Activated effector memory CD4-positive, alpha-beta T cell treated with Interleukin-2 at 50 U/mL for 16 hours (primary cell): ENCODE data around the gene RRP15.

Source experiments
- DNase-seq: peaks from one replicate; pipeline ENCODE4 v3.0.0-alpha.2; 2020

RRP15 gene

DNA sequence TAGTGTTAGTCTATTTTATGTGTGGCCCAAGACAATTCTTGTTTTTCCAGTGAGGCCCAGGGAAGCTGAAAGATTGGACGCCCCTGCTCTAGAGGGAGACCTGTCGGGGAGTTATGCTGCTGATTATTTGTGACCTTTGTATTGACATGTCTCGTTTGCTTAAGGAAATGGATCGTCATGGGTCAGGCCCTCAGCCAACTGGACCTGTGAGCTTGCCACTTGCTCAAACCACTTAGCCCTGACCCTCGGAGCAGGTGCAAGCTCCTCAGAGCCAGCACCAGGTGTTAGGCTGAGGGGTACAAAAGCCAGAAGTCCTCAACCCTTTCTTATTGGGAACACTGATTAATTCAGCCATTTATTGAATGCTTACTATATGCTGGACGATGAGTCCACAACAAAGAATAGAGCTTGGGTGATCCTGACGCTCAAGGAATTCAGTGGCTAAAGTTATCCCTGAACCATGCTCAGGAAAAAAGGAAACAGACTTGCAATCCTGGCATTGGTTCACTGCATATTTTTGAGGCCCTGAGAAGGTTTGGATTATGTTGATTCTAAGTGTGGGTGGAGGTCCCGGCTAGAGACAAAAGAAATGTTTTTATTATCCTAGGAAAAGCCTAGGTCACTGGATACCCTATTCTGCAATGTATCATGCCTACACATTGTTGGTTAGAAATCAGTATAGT is 79.1 kb downstream of the RRP15 start:
- DNase-seq = no peak

- DNase-seq = no peak
These were observed 80.3 kb downstream of the RRP15 start for GRCh38 chr1:218365226-218365999.

DNA sequence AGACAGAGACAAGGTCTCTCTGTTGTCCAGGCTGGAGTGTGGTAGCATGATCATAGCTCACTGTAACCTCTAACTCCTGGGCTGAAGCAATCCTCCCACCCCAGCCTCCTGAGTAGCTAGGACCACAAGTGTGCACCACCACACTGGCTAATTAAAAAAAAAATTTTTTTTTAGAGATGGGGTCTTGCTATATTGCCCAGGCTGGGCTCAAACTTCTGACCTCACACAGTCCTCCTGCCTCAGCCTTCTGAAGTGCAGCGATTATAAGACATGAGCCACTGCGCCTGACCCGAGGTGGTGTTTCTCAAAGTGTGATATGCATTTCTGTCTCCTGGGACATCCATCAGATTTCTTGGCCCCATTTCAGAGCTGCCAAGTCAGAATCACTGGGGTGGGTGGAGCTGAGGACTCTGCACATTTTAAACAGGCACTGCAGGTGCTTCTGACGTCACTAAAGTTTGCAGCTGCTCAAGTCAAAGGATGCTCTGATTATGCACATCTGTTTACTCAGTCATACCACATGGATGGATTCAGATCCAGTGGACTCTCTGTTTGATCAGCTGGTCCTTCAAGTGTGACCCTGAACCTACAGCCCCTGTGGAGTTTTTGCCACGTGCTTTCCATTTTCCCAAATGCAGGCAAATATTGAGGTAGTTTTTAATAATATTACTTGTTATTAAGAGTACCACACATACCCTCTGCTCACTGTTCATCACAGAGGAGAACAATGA is 81.4 kb downstream of the RRP15 start:
- no peak for DNase-seq

- DNase-seq = no peak
These were observed 82.0 kb downstream of the RRP15 start for GRCh38 chr1:218367118-218367517.

GRCh38 chr1:218368686-218369085 is 83.6 kb downstream of the RRP15 start:
- DNase-seq = no peak

DNA sequence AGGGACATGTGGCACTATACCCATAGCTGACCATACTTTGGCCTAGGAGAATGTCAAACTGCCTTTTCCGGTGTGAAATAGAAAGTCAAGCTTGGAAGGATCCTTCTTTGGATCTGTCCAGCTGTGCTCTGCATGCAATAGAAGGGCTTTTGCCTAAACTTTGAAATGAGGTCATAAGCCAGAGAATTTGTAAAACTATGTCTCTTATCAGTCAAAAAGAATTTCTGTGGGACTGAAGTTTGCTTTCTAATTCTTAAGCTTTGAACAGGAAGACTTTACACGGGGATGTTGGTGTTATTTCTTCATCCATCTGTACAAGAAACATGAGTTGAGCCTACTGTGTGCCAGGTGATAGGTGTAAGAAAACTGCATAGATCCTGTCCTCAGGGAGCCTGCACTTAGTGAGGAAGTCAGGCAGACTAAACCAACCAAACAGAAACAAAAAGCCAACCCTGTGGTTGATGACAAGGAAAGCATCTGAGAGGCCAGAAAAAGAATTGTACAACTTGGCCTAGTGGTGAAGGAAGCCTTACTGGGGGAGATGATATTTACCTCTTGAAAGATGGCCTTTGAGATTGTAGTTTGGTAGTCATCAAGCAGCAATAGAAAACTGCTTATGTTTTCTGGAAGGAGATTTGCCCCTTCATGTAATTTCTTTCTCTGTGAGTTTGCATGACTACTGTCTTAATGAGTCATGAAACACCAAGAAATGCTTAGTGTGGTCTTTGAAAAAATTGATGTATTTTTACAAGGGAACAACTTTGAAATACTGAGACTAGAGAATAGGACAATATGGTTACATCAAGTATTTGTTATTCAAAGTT is 84.8 kb downstream of the RRP15 start:
- DNase-seq = no peak

DNA sequence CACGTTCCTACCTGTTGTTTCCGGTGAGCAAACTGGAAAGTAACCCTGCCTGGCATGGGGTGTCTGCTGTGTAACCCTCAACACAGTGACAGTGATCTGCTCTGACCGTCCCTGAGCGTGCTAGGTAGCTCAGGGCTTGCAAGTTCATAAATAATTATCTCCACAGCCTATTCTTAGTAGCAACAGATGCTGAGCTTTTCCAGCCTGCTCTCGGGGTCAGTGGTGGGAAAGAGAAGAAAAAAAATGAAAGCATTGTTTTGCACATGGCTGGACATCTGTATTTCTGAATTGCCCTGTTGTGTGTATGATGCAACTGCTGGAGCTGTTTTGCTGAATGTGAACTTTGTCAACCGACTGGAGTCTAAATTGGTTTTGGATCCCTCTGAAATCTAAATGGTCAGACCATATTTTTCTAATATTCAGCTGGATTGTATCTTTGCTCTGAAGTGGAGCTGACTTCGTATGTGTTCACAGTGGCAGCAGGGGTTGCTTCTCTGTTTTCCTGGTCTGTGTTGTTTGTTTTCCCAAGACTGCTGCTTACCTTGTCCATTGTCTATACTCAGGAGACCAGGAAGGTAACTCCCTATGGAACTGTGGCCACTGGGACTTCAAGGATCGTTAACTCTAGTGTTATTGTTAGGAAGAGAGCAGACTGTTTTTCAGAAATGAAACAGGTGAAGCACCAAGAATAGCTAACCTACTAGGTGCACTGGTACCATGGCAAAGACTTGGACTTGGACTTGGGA is 87.0 kb downstream of the RRP15 start:
- no peak for DNase-seq

- no peak for DNase-seq
These were observed 89.6 kb downstream of the RRP15 start for GRCh38 chr1:218374401-218375353.

DNA sequence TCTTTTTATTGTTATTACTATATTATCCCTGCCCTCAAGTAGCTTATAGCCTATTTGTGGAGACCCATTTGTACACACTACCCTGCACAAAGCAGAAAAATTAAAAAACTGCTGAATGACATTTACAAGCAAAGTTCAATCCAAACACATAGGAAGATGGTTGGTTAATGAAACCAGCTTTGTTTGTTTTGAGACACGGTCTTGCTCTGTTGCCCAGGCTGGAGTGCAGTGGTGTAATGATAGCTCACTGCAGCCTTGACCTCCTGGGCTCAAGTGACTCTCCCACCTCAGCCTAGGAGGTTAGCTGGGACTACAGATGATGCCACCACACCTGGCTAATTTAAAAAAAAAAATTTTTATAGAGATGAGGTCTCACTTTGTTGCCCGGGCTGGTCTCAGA is 91.6 kb downstream of the RRP15 start:
- no peak for DNase-seq

- DNase-seq = peak; percentile 37
These were observed 92.1 kb downstream of the RRP15 start for GRCh38 chr1:218377143-218377660.

GRCh38 chr1:218380125-218380977 is 95.3 kb downstream of the RRP15 start:
- DNase-seq = no peak

DNA sequence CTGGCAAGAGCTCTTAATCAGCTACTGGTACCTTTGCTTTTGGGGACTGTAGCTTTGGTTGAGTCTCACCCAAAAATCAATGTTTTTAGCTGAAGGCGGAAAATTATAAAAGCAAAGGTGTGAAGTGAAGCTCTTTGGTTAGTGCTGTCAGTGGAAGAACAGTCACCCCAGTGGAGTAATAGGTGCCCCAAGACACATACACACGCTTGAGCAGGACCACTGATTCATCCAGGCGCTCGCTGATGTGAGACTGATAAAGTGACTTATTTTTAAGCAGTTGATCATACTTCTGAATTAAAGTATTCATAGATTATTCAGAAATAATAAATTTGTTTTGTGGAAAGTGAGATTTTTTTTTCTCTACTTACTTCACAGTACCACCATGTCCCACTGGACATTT is 97.2 kb downstream of the RRP15 start:
- no peak for DNase-seq

DNA sequence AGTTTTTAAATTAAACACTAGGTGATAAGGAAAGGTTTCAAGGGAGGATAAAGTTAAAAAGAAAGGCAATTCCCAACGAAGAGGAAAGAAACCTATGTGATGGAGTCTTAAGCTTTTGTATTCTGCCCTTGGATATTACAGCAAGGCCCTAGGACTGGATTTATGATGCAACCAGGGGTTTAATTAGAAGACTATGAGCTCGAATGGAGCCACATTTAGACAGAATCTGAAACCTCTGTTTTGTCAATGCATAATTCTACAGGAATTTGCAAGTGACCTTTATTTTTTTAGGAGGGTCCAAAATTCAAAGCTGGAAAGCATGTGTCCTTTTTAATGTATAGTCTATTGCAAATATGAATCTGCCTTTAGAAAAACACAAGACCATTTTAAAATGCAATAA is 98.0 kb downstream of the RRP15 start:
- DNase-seq = no peak

GRCh38 chr1:218383681-218384080 is 98.6 kb downstream of the RRP15 start:
- no peak for DNase-seq

- no peak for DNase-seq
These were observed 99.5 kb downstream of the RRP15 start for GRCh38 chr1:218384581-218384993.
